Endothelial cell of umbilical vein (primary cell): ENCODE measurements around the gene ACAD10. TPM values are rescaled to one million over a fixed set of nuclear protein-coding genes. Genes with fewer than 3 reads are reported as not detected.

Experiments used
- BruUV-seq: library from RNA; stranded (reverse); fragments of 400-500 nt; replicated peaks from 2 replicates; lab custom pipeline; 2021; lab: Mats Ljungman, UMichigan
- CTCF ChIA-PET: fragments of 300-600, 350-600 bp; sonication (Branson Sonifier 250); formaldehyde crosslinking; loops from one replicate; lab custom pipeline; 2021; ENCODE audit warnings: antibody characterized with exemption, inconsistent platforms; lab: Charles Lee
- POLR2A ChIA-PET: fragments of 300-600, 350-600 bp; sonication (Branson Sonifier 250); formaldehyde crosslinking; loops from one replicate; lab custom pipeline; 2021; ENCODE audit warnings: antibody characterized with exemption, inconsistent platforms; lab: Charles Lee
- DNase-seq: peaks from one replicate; pipeline ENCODE4 v3.0.0-alpha.2; 2011; ENCODE audit warnings: low read depth, low spot score
- FAIRE-seq: peaks from 2 replicates; lab custom pipeline; 2011; peaks lifted over from hg19 to GRCh38; lab: Jason Lieb, UNC
- H2AFZ ChIP-seq: 2 replicates; pipeline ENCODE4 v1.6.0; 2012; ENCODE audit warnings: low read depth, low read length, control low read depth, inconsistent platforms
- H3K27ac ChIP-seq: 2 replicates; pipeline ENCODE4 v1.5.1; 2011; ENCODE audit warnings: low read depth, mild to moderate bottlenecking, control low read depth, low read length, moderate library complexity; ENCODE audit not compliant: insufficient read depth
- H3K27me3 ChIP-seq, 2 experiments: 2 replicates each; pipeline versions ENCODE4 v1.6.0 to v1.6.1; 2011; ENCODE audit warnings: low read length in 2 of 2, mixed read lengths in 1 of 2; ENCODE audit not compliant: control insufficient read depth in 2 of 2, insufficient read depth in 2 of 2
- H3K36me3 ChIP-seq, 2 experiments: 2 replicates in 1 of 2; 3 replicates in 1 of 2; pipeline ENCODE4 v1.5.1; 2011; ENCODE audit warnings: low read length in 2 of 2, mild to moderate bottlenecking in 1 of 2, moderate library complexity in 1 of 2; ENCODE audit not compliant: control insufficient read depth in 2 of 2, insufficient read depth in 2 of 2; ENCODE audit errors: extremely low read depth in 1 of 2
- H3K4me1 ChIP-seq: 3 replicates; pipeline ENCODE4 v1.5.1; 2011; ENCODE audit warnings: mild to moderate bottlenecking, low read length; ENCODE audit not compliant: control insufficient read depth, insufficient read depth; ENCODE audit errors: extremely low read depth
- H3K4me2 ChIP-seq: 2 replicates; pipeline ENCODE4 v1.6.1; 2011; ENCODE audit warnings: low read length, control low read depth, mixed read lengths; ENCODE audit not compliant: insufficient read depth
- H3K4me3 ChIP-seq, 3 experiments: fragments of 200-600 bp in 1 of 3; sonication (generic), shearing (Covaris generic) in 1 of 3; replicated peaks in 1 of 3; 2 replicates each; pipeline ENCODE4 v1.5.1; 2011 to 2016; ENCODE audit warnings: control low read depth in 3 of 3, low read length in 3 of 3, mild to moderate bottlenecking in 2 of 3, inconsistent platforms in 1 of 3, low read depth in 1 of 3, moderate library complexity in 1 of 3; ENCODE audit not compliant: insufficient read depth in 1 of 3
- H3K79me2 ChIP-seq: 2 replicates; pipeline ENCODE4 v1.6.0; 2012; ENCODE audit warnings: low read length, inconsistent platforms; ENCODE audit not compliant: control insufficient read depth, insufficient read depth
- H3K9ac ChIP-seq: replicated peaks from 2 replicates; pipeline ENCODE3; 2011; ENCODE audit warnings: low read length, control low read depth; ENCODE audit not compliant: insufficient read depth; ENCODE audit errors: extremely low read depth
- H3K9me1 ChIP-seq: replicated peaks from 3 replicates; pipeline ENCODE4 v1.6.0; 2011; ENCODE audit warnings: mild to moderate bottlenecking, low read length; ENCODE audit not compliant: control insufficient read depth, insufficient read depth; ENCODE audit errors: extremely low read depth
- H3K9me3 ChIP-seq: replicated peaks from 2 replicates; pipeline ENCODE4 v1.5.1; 2012; ENCODE audit warnings: low read length, inconsistent platforms; ENCODE audit not compliant: control insufficient read depth, insufficient read depth
- H4K20me1 ChIP-seq: replicated peaks from 2 replicates; pipeline ENCODE3; 2011; ENCODE audit warnings: mild to moderate bottlenecking, low read length; ENCODE audit not compliant: control insufficient read depth, insufficient read depth; ENCODE audit errors: extremely low read depth
- EZH2 ChIP-seq: IDR thresholded peaks from 2 replicates; pipeline ENCODE4 v1.6.1; 2012; ENCODE audit warnings: borderline replicate concordance, low read depth, mild to moderate bottlenecking, moderate library complexity, low read length, inconsistent platforms; ENCODE audit not compliant: severe bottlenecking
- FOS ChIP-seq: IDR thresholded peaks from 2 replicates; pipeline ENCODE4 v1.6.1; 2011; ENCODE audit warnings: mild to moderate bottlenecking, low read length, moderate library complexity, borderline replicate concordance; ENCODE audit not compliant: insufficient read depth
- GATA2 ChIP-seq: IDR thresholded peaks from 2 replicates; pipeline ENCODE4 v1.7.0; 2011; ENCODE audit warnings: low read depth, mild to moderate bottlenecking, moderate library complexity, mixed read lengths, low read length; ENCODE audit not compliant: insufficient read length, insufficient read depth
- JUN ChIP-seq: IDR thresholded peaks from 2 replicates; pipeline ENCODE4 v1.6.1; 2011; ENCODE audit warnings: borderline replicate concordance, low read depth; ENCODE audit not compliant: insufficient read length, insufficient read depth
- MYC ChIP-seq: IDR thresholded peaks from one replicate; pipeline ENCODE4 v1.6.1; 2011; ENCODE audit warnings: mild to moderate bottlenecking, low read depth, low read length
- POLR2A ChIP-seq: IDR thresholded peaks from 2 replicates; pipeline ENCODE4 v1.6.1; 2012; ENCODE audit warnings: low read depth, mild to moderate bottlenecking, control low read depth, low read length
- POLR2AphosphoS5 ChIP-seq: IDR thresholded peaks from 2 replicates; pipeline ENCODE4 v1.6.1; 2012; ENCODE audit warnings: low read depth, mild to moderate bottlenecking, control low read depth, low read length, moderate library complexity; ENCODE audit not compliant: insufficient read depth
- dilution Hi-C: fragments of 300-500 bp; cut with MboI; formaldehyde crosslinking; loops from one replicate; pipeline ENCODE4 v1.15.0; 2019; ENCODE audit warnings: low sequenced_read_pairs; ENCODE audit not compliant: extremely low pct_ligation_motif_present
- intact Hi-C: fragments of 100-400 bp; cut with micrococcal nuclease; formaldehyde crosslinking; loops from one replicate; pipeline ENCODE4 v1.10.0; 2022
- polyA plus RNA-seq, 4 experiments: library from polyadenylated mRNA; depleted of rRNA in 3 of 4; stranded (reverse) in 3 of 4; unstranded in 1 of 4; fragments of >200 nt; gene quantifications; 2 replicates each; pipeline versions ENCODE4 v1.2.1 to v1.2.3, GENCODE V29; 2011 to 2012; ENCODE audit warnings: missing spikeins in 1 of 4
- total RNA-seq: library from RNA; stranded (reverse); gene quantifications from 2 replicates; pipeline ENCODE4 v1.2.3, GENCODE V29; 2021
- TF ChIP-seq, protein P1 (sequence below): IDR thresholded peaks from 2 replicates; pipeline ENCODE4 v1.6.1; 2011; ENCODE audit not compliant: insufficient read depth, insufficient read length
- TF ChIP-seq, protein P2 (sequence below), 2 donors: IDR thresholded peaks; 1 replicate in 1 of 2; 2 replicates in 1 of 2; pipeline ENCODE4 v1.5.1; 2011; ENCODE audit warnings: low read length in 2 of 2, mild to moderate bottlenecking in 2 of 2, moderate library complexity in 2 of 2, control low read depth in 1 of 2, inconsistent platforms in 1 of 2, low read depth in 1 of 2; ENCODE audit not compliant: insufficient read depth in 1 of 2; ENCODE audit errors: extremely low read depth in 1 of 2

The ACAD10 gene
- total and polyA plus RNA-seq, 2 donors (not counting 3 experiments of a cell fraction or from before 2014, with no cell fraction given): 15.2 to 16.3 TPM

DNA sequence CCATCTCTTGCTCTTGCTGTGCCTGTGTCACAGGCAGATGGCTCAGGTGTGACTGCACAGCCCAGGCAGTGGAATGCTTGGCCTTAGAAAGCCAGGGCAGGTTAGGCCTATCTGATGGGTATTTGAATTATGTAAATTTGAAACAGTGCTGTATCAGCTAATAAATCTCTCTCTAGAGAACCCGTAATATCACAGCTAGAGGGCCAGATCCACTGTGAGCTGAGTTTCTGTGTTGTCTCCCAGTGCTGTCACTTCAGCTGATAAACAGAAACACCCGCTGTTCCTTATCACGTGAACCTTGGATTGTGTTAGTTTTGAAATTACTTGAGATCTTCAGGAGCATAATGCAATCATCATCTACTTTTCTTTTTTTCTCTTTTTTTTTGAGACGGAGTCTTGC, 59.4 kb downstream of the ACAD10 start:
- Histone ChIP-seq H3K9me1 (no peaks in the 10 kb centered on the region), H3K36me3 (peaks cover 0 to 5% of the 10 kb centered on the region in 2 experiments), H3K9me3 (no peaks in the 10 kb centered on the region), H2AFZ (no peak overlapping the region), H3K27ac (no peak overlapping the region), H3K9ac (no peak overlapping the region), H3K4me3 (no peak overlapping the region), H4K20me1 (no peaks in the 10 kb centered on the region), H3K27me3 (no peaks in the 10 kb centered on the region), H3K79me2 (no peaks in the 10 kb centered on the region), H3K4me2 (no peak overlapping the region), H3K4me1 (peaks cover 38% of the 10 kb centered on the region)
- TF ChIP-seq JUN (no peak), EZH2 (no peak), POLR2A (no peak), POLR2AphosphoS5 (no peak), FOS (no peak), MYC (no peak), GATA2 (no peak)
- TF ChIP-seq, protein P1, sequence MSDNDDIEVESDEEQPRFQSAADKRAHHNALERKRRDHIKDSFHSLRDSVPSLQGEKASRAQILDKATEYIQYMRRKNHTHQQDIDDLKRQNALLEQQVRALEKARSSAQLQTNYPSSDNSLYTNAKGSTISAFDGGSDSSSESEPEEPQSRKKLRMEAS: no peak
- TF ChIP-seq, protein P2, sequence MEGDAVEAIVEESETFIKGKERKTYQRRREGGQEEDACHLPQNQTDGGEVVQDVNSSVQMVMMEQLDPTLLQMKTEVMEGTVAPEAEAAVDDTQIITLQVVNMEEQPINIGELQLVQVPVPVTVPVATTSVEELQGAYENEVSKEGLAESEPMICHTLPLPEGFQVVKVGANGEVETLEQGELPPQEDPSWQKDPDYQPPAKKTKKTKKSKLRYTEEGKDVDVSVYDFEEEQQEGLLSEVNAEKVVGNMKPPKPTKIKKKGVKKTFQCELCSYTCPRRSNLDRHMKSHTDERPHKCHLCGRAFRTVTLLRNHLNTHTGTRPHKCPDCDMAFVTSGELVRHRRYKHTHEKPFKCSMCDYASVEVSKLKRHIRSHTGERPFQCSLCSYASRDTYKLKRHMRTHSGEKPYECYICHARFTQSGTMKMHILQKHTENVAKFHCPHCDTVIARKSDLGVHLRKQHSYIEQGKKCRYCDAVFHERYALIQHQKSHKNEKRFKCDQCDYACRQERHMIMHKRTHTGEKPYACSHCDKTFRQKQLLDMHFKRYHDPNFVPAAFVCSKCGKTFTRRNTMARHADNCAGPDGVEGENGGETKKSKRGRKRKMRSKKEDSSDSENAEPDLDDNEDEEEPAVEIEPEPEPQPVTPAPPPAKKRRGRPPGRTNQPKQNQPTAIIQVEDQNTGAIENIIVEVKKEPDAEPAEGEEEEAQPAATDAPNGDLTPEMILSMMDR (IDR thresholded peaks at IDR 0.05; ENCODE audit: extremely low read depth in 1 of 2, insufficient read depth in 1 of 2, low read depth in 1 of 2, low read length in 2 of 2): no peak
- intact Hi-C loops: no loop called here
- dilution Hi-C loops: no loop called here
- DNase-seq (no peak), FAIRE-seq (no peak)
- ChIA-PET POLR2A (no interaction called here), CTCF (interaction anchor here (0.9 to 2.0 kb wide), 3 partner anchors 17 to 68 kb away, joined by 3 to 8 read pairs (median 5); no protein-coding TSS in a partner anchor)
- no TSS peak for BruUV-seq
